ENCODE data around the gene EXOC6. TPM values are rescaled to one million over a fixed set of nuclear protein-coding genes. Genes with fewer than 3 reads are reported as not detected.

Gene EXOC6
- total RNA-seq, 2 donors from 2014 or later, result 9.7 to 13.4 TPM

- DNase-seq, result no peak
- no peak for ATAC-seq
- intact Hi-C loops (cut with DNase I), result no loop called here
Observed at GRCh38 chr10:93039110-93039509, 190.8 kb downstream of the EXOC6 start.

GRCh38 chr10:93039721-93040120 lies 191.4 kb downstream of the EXOC6 start:
- ATAC-seq, result no peak
- intact Hi-C loops (cut with DNase I), result no loop called here
- no peak for DNase-seq

GRCh38 chr10:93054486-93054885 lies 206.2 kb downstream of the EXOC6 start:
- intact Hi-C loops (cut with DNase I), result no loop called here
- ATAC-seq (no peak), DNase-seq (no peak)

- DNase-seq (no peak), ATAC-seq (no peak)
Observed at GRCh38 chr10:93058139-93058538, 209.8 kb downstream of the EXOC6 start.

GRCh38 chr10:93059975-93060886 lies 211.9 kb downstream of the EXOC6 start, which contains the start of gene CYP26C1:
Gene CYP26C1, plus strand, starts transcription at chr10:93060798. Its CDS starts 466 bp downstream, at chr10:93061264.
- no peak for ATAC-seq
- DNase-seq, result no peak
- intact Hi-C loops (cut with DNase I), result no loop called here

More at GRCh38 chr10:93058139-93058538, 209.8 kb downstream of the EXOC6 start:
- intact Hi-C loops (cut with DNase I), result no loop called here

- intact Hi-C loops (cut with DNase I), result no loop called here
- DNase-seq (no peak), ATAC-seq (peak in 1 of 2 donors; percentile 19)
Observed at GRCh38 chr10:93060887-93061593, 212.7 kb downstream of the EXOC6 start.

- ATAC-seq, result peak; percentile 14 to 20
- no peak for DNase-seq
- intact Hi-C loops (cut with DNase I), result no loop called here
Observed at GRCh38 chr10:93061594-93062513, 213.5 kb downstream of the EXOC6 start.

GRCh38 chr10:93062514-93063143 lies 214.3 kb downstream of the EXOC6 start:
- intact Hi-C loops (cut with DNase I), result no loop called here
- no peak for DNase-seq

GRCh38 chr10:93063144-93063976 lies 215.0 kb downstream of the EXOC6 start:
- intact Hi-C loops (cut with DNase I), result no loop called here
- DNase-seq (no peak), ATAC-seq (no peak)

More at GRCh38 chr10:93062514-93063143, 214.3 kb downstream of the EXOC6 start:
- ATAC-seq, result peak; percentile 48 to 61

- DNase-seq, result no peak
- intact Hi-C loops (cut with DNase I), result no loop called here
- ATAC-seq, result no peak
Observed at GRCh38 chr10:93063977-93064660, 215.8 kb downstream of the EXOC6 start.

GRCh38 chr10:93064874-93065660 lies 216.7 kb downstream of the EXOC6 start:
- intact Hi-C loops (cut with DNase I), result no loop called here
- ATAC-seq (no peak), DNase-seq (no peak)

GRCh38 chr10:93065675-93066543 lies 217.6 kb downstream of the EXOC6 start:
- intact Hi-C loops (cut with DNase I), result no loop called here
- DNase-seq, result no peak
- ATAC-seq, result no peak

- intact Hi-C loops (cut with DNase I), result no loop called here
- DNase-seq (no peak), ATAC-seq (no peak)
Observed at GRCh38 chr10:93066544-93066913, 218.2 kb downstream of the EXOC6 start.

GRCh38 chr10:93067443-93068365 lies 219.4 kb downstream of the EXOC6 start:
- intact Hi-C loops (cut with DNase I), result no loop called here
- DNase-seq (no peak), ATAC-seq (no peak)
